ENCODE measurements around the gene TTLL4.

GRCh38 chr2:218718058-218718457 is 7.4 kb downstream of the TTLL4 start:
- TF ChIP-seq GTF2F1 (IDR thresholded peaks at IDR 0.05; ENCODE audit: borderline replicate concordance, low read depth, low read length) (no peak), POLR2A (IDR thresholded peaks at IDR 0.05; ENCODE audit: control extremely low read depth in 1 of 2, low read depth in 2 of 2, low read length in 2 of 2) (no peak), CTCF (IDR thresholded peaks at IDR 0.05; ENCODE audit: control extremely low read depth in 1 of 3, insufficient read depth in 1 of 3, low read depth in 1 of 3, low read length in 3 of 3) (no peak), GABPA (IDR thresholded peaks at IDR 0.05; ENCODE audit: borderline replicate concordance, insufficient read depth, low read length) (no peak), RFX5 (IDR thresholded peaks at IDR 0.05; ENCODE audit: borderline replicate concordance, low read depth, low read length) (no peak), POLR2AphosphoS5 (IDR thresholded peaks at IDR 0.05; ENCODE audit: low read depth, low read length) (no peak), BCL11A (IDR thresholded peaks at IDR 0.05; ENCODE audit: low read depth in 2 of 2, low read length in 2 of 2) (no peak), RBBP5 (IDR thresholded peaks at IDR 0.05; ENCODE audit: borderline replicate concordance, low read depth, low read length) (no peak), EZH2 (IDR thresholded peaks at IDR 0.05; ENCODE audit: low read depth, low read length, severe bottlenecking) (no peak)

All from H1 (cell line).